Measurements from ENCODE around the gene CDK5. TPM values are rescaled to one million over a fixed set of nuclear protein-coding genes. Genes with fewer than 3 reads are reported as not detected.

Gene CDK5
- total and polyA plus RNA-seq, 2 of the 13 experiments (the other 11 are each of a cell fraction or from before 2014, with no cell fraction given), result 16.4 to 21.3 TPM

GRCh38 chr7:151085691-151086620 is 28.3 kb upstream of the CDK5 start, which contains the start of gene AGAP3 (continued):
- TF ChIP-seq ZNF761 (CRISPR knock-in tag; conservative IDR thresholded peaks at IDR 0.05) (no peak), ZNF10 (CRISPR knock-in tag; IDR thresholded peaks at IDR 0.05; ENCODE audit: borderline replicate concordance, low read depth) (no peak), DR1 (CRISPR knock-in tag; IDR thresholded peaks at IDR 0.05) (no peak), AGO1 (IDR thresholded peaks at IDR 0.05; ENCODE audit: low read depth, low read length, poor library complexity, severe bottlenecking) (peak; percentile 68), CAMTA2 (CRISPR knock-in tag; IDR thresholded peaks at IDR 0.05; ENCODE audit: borderline replicate concordance) (no peak), MYC (CRISPR knock-in tag; IDR thresholded peaks at IDR 0.05; ENCODE audit: borderline replicate concordance) (peak; percentile 75; the same call in 1 of the 2 replicates), E2F1 (CRISPR knock-in tag; IDR thresholded peaks at IDR 0.05) (no peak), IRX3 (CRISPR knock-in tag; IDR thresholded peaks at IDR 0.05; ENCODE audit: borderline replicate concordance, low read depth) (no peak), MAFG (CRISPR knock-in tag; IDR thresholded peaks at IDR 0.05) (no peak), ZNF136 (CRISPR knock-in tag; IDR thresholded peaks at IDR 0.05; ENCODE audit: low read depth) (0 out of 2 replicates have a peak, but pooled peaks have one; percentile 59), KLF15 (CRISPR knock-in tag; IDR thresholded peaks at IDR 0.05; ENCODE audit: borderline replicate concordance) (0 out of 2 replicates have a peak, but pooled peaks have one; percentile 18), MLX (CRISPR knock-in tag; IDR thresholded peaks at IDR 0.05) (no peak), ZBTB21 (CRISPR knock-in tag; IDR thresholded peaks at IDR 0.05) (no peak), ZNF660 (CRISPR knock-in tag; IDR thresholded peaks at IDR 0.05; ENCODE audit: borderline replicate concordance, low read depth) (no peak), ZNF563 (CRISPR knock-in tag; IDR thresholded peaks at IDR 0.05) (no peak), DNMT3B (CRISPR knock-in tag; conservative IDR thresholded peaks at IDR 0.05) (no peak), SRY (CRISPR knock-in tag; IDR thresholded peaks at IDR 0.05) (no peak), TAF1 (CRISPR knock-in tag; IDR thresholded peaks at IDR 0.05) (peak; percentile 75), ZNF557 (CRISPR knock-in tag; IDR thresholded peaks at IDR 0.05) (no peak), ZNF678 (CRISPR knock-in tag; IDR thresholded peaks at IDR 0.05) (no peak), FOXO1 (CRISPR knock-in tag; IDR thresholded peaks at IDR 0.05) (0 out of 2 replicates have a peak, but pooled peaks have one; percentile 47), MIER2 (CRISPR knock-in tag; IDR thresholded peaks at IDR 0.05) (no peak), ZNF296 (CRISPR knock-in tag; conservative IDR thresholded peaks at IDR 0.05) (0 out of 2 replicates have a peak, but pooled peaks have one; percentile 34), TFDP1 (CRISPR knock-in tag; IDR thresholded peaks at IDR 0.05; ENCODE audit: borderline replicate concordance) (peak; percentile 59; the same call in 1 of the 2 replicates), SMAD3 (CRISPR knock-in tag; IDR thresholded peaks at IDR 0.05) (no peak), MXD4 (CRISPR knock-in tag; IDR thresholded peaks at IDR 0.05) (peak; percentile 66; the same call in 1 of the 2 replicates), SUZ12 (IDR thresholded peaks at IDR 0.05; ENCODE audit: low read depth, low read length) (no peak)

All from HepG2 (cell line).